ENCODE data around the gene CHRM2. TPM values are rescaled to one million over a fixed set of nuclear protein-coding genes. Genes with fewer than 3 reads are reported as not detected.

The CHRM2 gene
- total RNA-seq, result not detected

DNA sequence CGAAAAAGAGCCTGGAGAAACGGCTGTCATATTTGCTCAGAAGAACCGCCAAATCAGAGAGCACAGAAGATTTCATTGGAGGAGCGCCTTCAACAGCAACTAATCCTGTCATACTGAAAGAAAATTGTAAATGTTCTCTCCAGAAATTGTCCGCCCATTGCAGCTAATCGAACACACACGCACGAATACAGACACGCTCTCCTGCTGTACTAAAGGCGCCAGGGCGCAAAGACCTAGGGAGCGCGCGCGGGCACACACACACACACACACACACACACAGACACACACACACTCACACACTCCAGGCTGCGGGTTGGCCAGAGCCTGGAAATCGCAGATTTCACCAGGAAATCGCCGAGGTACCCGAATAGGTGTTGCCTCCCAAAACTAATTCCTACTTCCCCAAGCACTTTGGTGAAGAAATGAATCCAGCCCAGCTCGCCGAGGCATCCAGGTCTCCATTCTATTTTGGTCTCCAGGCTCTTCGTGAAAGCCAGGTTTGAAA, at the start of gene CHRM2:
CHRM2 (plus strand) TSS at position 157 of the 505 bp plus-strand sequence. CDS start 146,214 bp downstream, outside the sequence.

Small RNA genes lying within 50 kb of the gene (small RNA-seq; reads per million reads assigned to genes)
- gene KRT8P51 (0 reads per million in 2 donors), gene MIR490 (0 reads per million in 2 donors)
